GM21737 (cell line): ENCODE data around the gene CCN5.
A peak's percentile ranks its signal among the peaks of the same experiment; 100 is the strongest.
"Not testable (repeated sequence)": the region's sequence is repeated elsewhere in the genome, so short reads cannot be mapped to it uniquely, and the experiment has no call there.

Experiments used
- ATAC-seq: cut with Tn5 transposase; IDR thresholded peaks from one replicate; pipeline ENCODE4 v1.9.1; 2021; ENCODE audit warnings: mild to moderate bottlenecking, moderate library complexity; ENCODE audit not compliant: unreplicated experiment

CCN5 gene

GRCh38 chr20:44714701-44715498 is at the start of gene CCN5:
TSS of gene CCN5 (plus strand) at chr20:44715369. CDS start at chr20:44715391, 22 bp downstream.
- no peak for ATAC-seq

- ATAC-seq: no peak
Observed at GRCh38 chr20:44666066-44666465, 49.1 kb upstream of the CCN5 start.

- not testable (repeated sequence) for ATAC-seq
Observed at GRCh38 chr20:44670851-44671250, 44.3 kb upstream of the CCN5 start.

- ATAC-seq: not testable (repeated sequence)
Observed at GRCh38 chr20:44671541-44671940, 43.6 kb upstream of the CCN5 start.

- not testable (repeated sequence) for ATAC-seq
Observed at GRCh38 chr20:44672318-44672902, 42.8 kb upstream of the CCN5 start.

GRCh38 chr20:44678242-44678641 is 36.9 kb upstream of the CCN5 start:
- ATAC-seq: no peak

GRCh38 chr20:44678990-44679611 is 36.1 kb upstream of the CCN5 start:
- ATAC-seq: no peak

- ATAC-seq: no peak
Observed at GRCh38 chr20:44681796-44682566, 33.2 kb upstream of the CCN5 start.

- ATAC-seq: peak; percentile 74
Observed at GRCh38 chr20:44683263-44684046, 31.7 kb upstream of the CCN5 start.

- no peak for ATAC-seq
Observed at GRCh38 chr20:44684047-44684967, 30.9 kb upstream of the CCN5 start.

GRCh38 chr20:44686934-44687333 is 28.2 kb upstream of the CCN5 start:
- ATAC-seq: no peak

- ATAC-seq: no peak
Observed at GRCh38 chr20:44688053-44688625, 27.0 kb upstream of the CCN5 start.

- ATAC-seq: no peak
Observed at GRCh38 chr20:44689809-44690208, 25.4 kb upstream of the CCN5 start.

GRCh38 chr20:44690781-44691423 is 24.3 kb upstream of the CCN5 start:
- ATAC-seq: no peak

GRCh38 chr20:44691424-44692423 is 23.4 kb upstream of the CCN5 start:
- ATAC-seq: no peak

- ATAC-seq: no peak
Observed at GRCh38 chr20:44692932-44693480, 22.2 kb upstream of the CCN5 start.

- no peak for ATAC-seq
Observed at GRCh38 chr20:44693627-44694026, 21.5 kb upstream of the CCN5 start.
